GM23338 (cell line): Measurements from ENCODE around the gene MRPS34. TPM values are rescaled to one million over a fixed set of nuclear protein-coding genes. Genes with fewer than 3 reads are reported as not detected.

Experiments used
- ATAC-seq: fragments of 200-7000 bp; cut with Tn5 transposase; 3 replicates; pipeline ENCODE4 v1.9.1; 2020
- DNase-seq: peaks from one replicate; pipeline ENCODE4 v3.0.0-alpha.2; 2015; ENCODE audit warnings: low spot score
- H2AFZ ChIP-seq: fragments of 200-600 bp; sonication (generic); 2 replicates; pipeline ENCODE4 v1.8.0; 2016; ENCODE audit warnings: antibody characterized with exemption, mild to moderate bottlenecking, moderate library complexity
- H3F3A ChIP-seq: fragments of 200-600 bp; sonication (generic); replicated peaks from 2 replicates; pipeline ENCODE4 v1.8.0; 2017; ENCODE audit warnings: antibody characterized with exemption, mixed run types, low read depth
- H3K27ac ChIP-seq: fragments of 200-600 bp; sonication (generic); 2 replicates; pipeline ENCODE4 v1.6.1; 2016; ENCODE audit warnings: low read depth
- H3K27me3 ChIP-seq: fragments of 200-600 bp; sonication (generic); 2 replicates; pipeline ENCODE4 v1.8.0; 2016; ENCODE audit warnings: mild to moderate bottlenecking, mixed run types, moderate library complexity; ENCODE audit not compliant: insufficient read depth
- H3K36me3 ChIP-seq: fragments of 200-600 bp; sonication (generic); 2 replicates; pipeline ENCODE4 v1.8.0; 2016; ENCODE audit warnings: mild to moderate bottlenecking; ENCODE audit not compliant: insufficient read depth
- H3K4me1 ChIP-seq: fragments of 200-600 bp; sonication (generic); 2 replicates; pipeline ENCODE4 v1.8.0; 2016; ENCODE audit warnings: mild to moderate bottlenecking, moderate library complexity; ENCODE audit not compliant: insufficient read depth
- H3K4me2 ChIP-seq: fragments of 200-600 bp; sonication (generic); 2 replicates; pipeline ENCODE4 v1.7.1; 2017; ENCODE audit warnings: mixed run types
- H3K4me3 ChIP-seq: fragments of 200-600 bp; sonication (generic); 2 replicates; pipeline ENCODE4 v1.6.1; 2016; ENCODE audit warnings: mixed run types
- H3K79me2 ChIP-seq: fragments of 200-600 bp; sonication (generic); replicated peaks from 2 replicates; pipeline ENCODE4 v1.8.0; 2017; ENCODE audit warnings: mild to moderate bottlenecking; ENCODE audit not compliant: insufficient read depth
- H3K9me2 ChIP-seq: fragments of 200-600 bp; sonication (generic); 2 replicates; pipeline ENCODE4 v1.8.0; 2017; ENCODE audit not compliant: insufficient read depth
- H4K20me1 ChIP-seq: fragments of 200-600 bp; sonication (generic); replicated peaks from 2 replicates; pipeline ENCODE4 v1.8.0; 2017; ENCODE audit warnings: mild to moderate bottlenecking; ENCODE audit not compliant: insufficient read depth
- H3K27ac Mint-ChIP-seq: 2 replicates; pipeline ENCODE4 v1.8.0; 2020; ENCODE audit warnings: inconsistent platforms, mild to moderate bottlenecking, moderate library complexity, mixed read lengths
- H3K27me3 Mint-ChIP-seq: 3 replicates; pipeline ENCODE4 v1.8.0; 2022; ENCODE audit warnings: low read depth, mild to moderate bottlenecking, moderate library complexity, mixed read lengths, inconsistent platforms; ENCODE audit not compliant: insufficient read depth, poor library complexity
- H3K36me3 Mint-ChIP-seq: 3 replicates; pipeline ENCODE4 v1.8.0; 2021; ENCODE audit warnings: low read depth, mild to moderate bottlenecking, inconsistent platforms, moderate library complexity, mixed read lengths
- H3K4me1 Mint-ChIP-seq: 3 replicates; pipeline ENCODE4 v1.8.0; 2020; ENCODE audit warnings: mild to moderate bottlenecking, inconsistent platforms, mixed read lengths
- H3K4me3 Mint-ChIP-seq: 3 replicates; pipeline ENCODE4 v1.8.0; 2021; ENCODE audit warnings: moderate library complexity, mild to moderate bottlenecking, inconsistent platforms, mixed read lengths
- H3K9me3 Mint-ChIP-seq: 3 replicates; pipeline ENCODE4 v1.8.0; 2020; ENCODE audit warnings: moderate library complexity, mild to moderate bottlenecking, inconsistent platforms, mixed read lengths
- CREB1 ChIP-seq: fragments of 250-450 bp; sonication (Bioruptor Pico); IDR thresholded peaks from 2 replicates; pipeline ENCODE4 v1.5.0; 2020; ENCODE audit warnings: low read depth, mild to moderate bottlenecking, moderate library complexity
- CTCF ChIP-seq, 2 experiments: fragments of 200-600 bp in 1 of 2; sonication (generic) in 1 of 2; conservative IDR thresholded peaks; 2 replicates each; pipeline versions ENCODE4 v1.5.1 to v1.6.1; 2016 to 2017; ENCODE audit warnings: antibody characterized with exemption in 2 of 2, low read depth in 2 of 2, mild to moderate bottlenecking in 2 of 2, moderate library complexity in 1 of 2
- ETS1 ChIP-seq: IDR thresholded peaks from 2 replicates; pipeline ENCODE4 v1.6.1; 2016; ENCODE audit warnings: antibody characterized with exemption
- EZH2 ChIP-seq: fragments of 200-600 bp; sonication (generic); IDR thresholded peaks from one replicate; pipeline ENCODE4 v1.8.0; 2017; ENCODE audit warnings: antibody characterized with exemption, mild to moderate bottlenecking, low read depth; ENCODE audit not compliant: unreplicated experiment
- EZH2phosphoT487 ChIP-seq: fragments of 200-600 bp; sonication (generic); IDR thresholded peaks from one replicate; pipeline ENCODE4 v1.8.1; 2018; ENCODE audit warnings: antibody characterized with exemption; ENCODE audit not compliant: unreplicated experiment
- JUNB ChIP-seq: IDR thresholded peaks from one replicate; pipeline ENCODE4 v1.6.1; 2016; ENCODE audit warnings: antibody characterized with exemption; ENCODE audit not compliant: unreplicated experiment
- NANOG ChIP-seq: IDR thresholded peaks from 2 replicates; pipeline ENCODE4 v1.6.1; 2016; ENCODE audit warnings: antibody characterized with exemption, borderline replicate concordance
- POLR2AphosphoS5 ChIP-seq: IDR thresholded peaks from 2 replicates; pipeline ENCODE4 v1.6.1; 2016; ENCODE audit warnings: antibody characterized with exemption, low read depth
- REST ChIP-seq: IDR thresholded peaks from one replicate; pipeline ENCODE4 v1.6.1; 2018; ENCODE audit warnings: antibody characterized with exemption; ENCODE audit not compliant: unreplicated experiment
- STAT1 ChIP-seq: IDR thresholded peaks from one replicate; pipeline ENCODE4 v1.6.1; 2016; ENCODE audit warnings: antibody characterized with exemption; ENCODE audit not compliant: unreplicated experiment
- ZNF114 ChIP-seq: fragments of 250-450 bp; sonication (Bioruptor Pico); IDR thresholded peaks from 2 replicates; pipeline ENCODE4 v1.5.0; 2020; ENCODE audit warnings: mild to moderate bottlenecking, moderate library complexity
- ZNF331 ChIP-seq: fragments of 250-450 bp; sonication (Bioruptor Pico); IDR thresholded peaks from 2 replicates; pipeline ENCODE4 v1.5.0; 2020; ENCODE audit warnings: low read depth, mild to moderate bottlenecking, moderate library complexity
- ZNF462 ChIP-seq: fragments of 250-450 bp; sonication (Bioruptor Pico); IDR thresholded peaks from 2 replicates; pipeline ENCODE4 v1.5.0; 2020; ENCODE audit warnings: mild to moderate bottlenecking, moderate library complexity
- polyA plus RNA-seq: library from polyadenylated mRNA; unstranded; fragments of >200 nt; fragmentation: Nextera tagmentation; extraction: Ambion mirVana; gene quantifications from 2 replicates; pipeline ENCODE4 v1.2.1, GENCODE V29; 2016
- total RNA-seq: library from RNA; depleted of rRNA; stranded (reverse); fragments of >200 nt; shearing (Covaris generic); gene quantifications from 2 replicates; pipeline ENCODE4 v1.2.3, GENCODE V29; 2014

Gene MRPS34
- total and polyA plus RNA-seq, 2 experiments from 2014 or later = 248 to 391 TPM

GRCh38 chr16:1754204-1754603 is 18.7 kb downstream of the MRPS34 start:
- no peak for ATAC-seq
- Histone ChIP-seq H3K79me2 (no peaks in the 10 kb centered on the region), H3K4me2 (no peak overlapping the region), H3K9me2 (no peaks in the 10 kb centered on the region), H3K27ac (no peak overlapping the region), H3K27me3 (no peaks in the 10 kb centered on the region), H4K20me1 (no peaks in the 10 kb centered on the region), H3K4me3 (no peak overlapping the region), H3K4me1 (no peaks in the 10 kb centered on the region), H2AFZ (no peak overlapping the region), H3F3A (no peaks in the 10 kb centered on the region), H3K36me3 (no peaks in the 10 kb centered on the region; the same call in 1 of the 2 replicates)
- Mint-ChIP-seq H3K4me1 (no peaks in the 10 kb centered on the region), H3K9me3 (no peaks in the 10 kb centered on the region; the same call in 2 of the 3 replicates), H3K4me3 (no peak overlapping the region), H3K36me3 (peaks cover 11% of the 10 kb centered on the region), H3K27me3 (peaks cover 12% of the 10 kb centered on the region), H3K27ac (no peak overlapping the region)
- no peak for TF ChIP-seq CREB1 (CRISPR knock-in tag)
- TF ChIP-seq ZNF462 = no peak
- TF ChIP-seq ETS1 = no peak
- no peak for TF ChIP-seq POLR2AphosphoS5
- no peak for TF ChIP-seq ZNF114 (CRISPR knock-in tag)
- TF ChIP-seq EZH2 = no peak
- no peak for TF ChIP-seq JUNB
- TF ChIP-seq NANOG = no peak
- no peak for TF ChIP-seq REST
- TF ChIP-seq ZNF331 (CRISPR knock-in tag) = no peak
- TF ChIP-seq STAT1 = no peak
- TF ChIP-seq EZH2phosphoT487 = no peak
- TF ChIP-seq CTCF (conservative IDR thresholded peaks at IDR 0.05; ENCODE audit: low read depth in 2 of 2) = no peak
- no peak for DNase-seq
